CD4-positive, alpha-beta T cell treated with Interleukin-15 for 4 hours (primary cell): Measurements from ENCODE around the gene CALHM1.

Experiments used
- DNase-seq: peaks from one replicate; pipeline ENCODE4 v3.0.0-alpha.2; 2020; ENCODE audit warnings: low spot score

The CALHM1 gene

GRCh38 chr10:103455235-103455634 is 3.5 kb downstream of the CALHM1 start:
- no peak for DNase-seq

DNA sequence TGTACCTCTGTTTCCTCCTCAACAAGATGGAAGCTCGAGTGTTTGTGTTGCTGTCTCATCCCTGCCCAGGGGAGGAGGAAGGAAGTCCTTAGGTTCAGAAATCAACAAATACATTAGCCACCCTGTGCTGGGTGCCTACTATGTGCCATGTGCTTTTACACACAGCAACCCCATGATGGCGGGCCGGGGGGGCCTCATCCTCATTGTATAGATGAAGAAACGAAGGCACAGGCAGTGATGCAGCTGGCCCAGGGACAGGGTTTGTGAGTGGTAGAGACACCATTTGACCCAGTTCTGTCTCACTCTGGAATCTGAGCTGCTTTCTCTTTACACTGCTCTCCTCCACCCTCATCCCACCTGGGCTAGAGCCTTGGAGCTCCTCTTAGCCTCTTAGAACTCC is 4.7 kb downstream of the CALHM1 start:
- DNase-seq = no peak

- no peak for DNase-seq
These were observed 6.0 kb downstream of the CALHM1 start for GRCh38 chr10:103452506-103453230.

DNA sequence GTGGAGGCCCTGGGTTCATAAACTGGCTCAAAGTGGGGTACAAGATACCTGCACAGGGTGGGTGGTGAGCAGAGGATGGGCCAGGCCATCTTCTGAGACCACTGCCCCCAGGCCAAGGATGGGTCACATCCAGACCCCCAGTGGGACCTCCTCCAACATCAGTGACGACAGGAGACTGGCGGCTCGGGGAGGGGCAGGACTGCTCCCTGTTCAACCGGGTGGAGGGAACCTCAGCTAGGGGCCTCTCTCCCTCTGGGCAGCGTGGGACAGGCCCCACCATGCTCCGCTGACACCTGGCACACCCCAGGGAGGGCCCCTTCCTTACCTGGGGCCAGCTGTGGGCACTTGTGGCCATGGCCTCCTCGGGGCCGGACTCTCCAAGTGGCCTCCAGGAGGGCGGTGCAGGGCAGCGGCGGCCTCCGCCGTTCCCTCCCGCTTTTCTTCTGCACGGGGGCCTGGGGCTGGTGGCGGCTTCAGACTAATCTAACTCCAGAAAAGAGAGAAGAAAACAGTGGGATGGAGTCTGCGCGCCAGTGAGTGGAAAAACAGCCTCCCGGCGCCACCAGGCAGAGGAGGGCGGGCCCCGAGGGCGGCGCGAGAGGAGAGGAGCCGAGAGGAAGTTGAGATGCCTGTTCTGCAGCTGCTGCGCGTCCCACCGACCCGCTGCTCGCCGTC is 6.7 kb downstream of the CALHM1 start, which contains the start of gene CALHM2:
Gene CALHM2, minus strand, starts transcription at position 540 of the 675 bp plus-strand sequence. CDS start 2,429 bp downstream, outside the sequence.
- peak; percentile 43 for DNase-seq

DNA sequence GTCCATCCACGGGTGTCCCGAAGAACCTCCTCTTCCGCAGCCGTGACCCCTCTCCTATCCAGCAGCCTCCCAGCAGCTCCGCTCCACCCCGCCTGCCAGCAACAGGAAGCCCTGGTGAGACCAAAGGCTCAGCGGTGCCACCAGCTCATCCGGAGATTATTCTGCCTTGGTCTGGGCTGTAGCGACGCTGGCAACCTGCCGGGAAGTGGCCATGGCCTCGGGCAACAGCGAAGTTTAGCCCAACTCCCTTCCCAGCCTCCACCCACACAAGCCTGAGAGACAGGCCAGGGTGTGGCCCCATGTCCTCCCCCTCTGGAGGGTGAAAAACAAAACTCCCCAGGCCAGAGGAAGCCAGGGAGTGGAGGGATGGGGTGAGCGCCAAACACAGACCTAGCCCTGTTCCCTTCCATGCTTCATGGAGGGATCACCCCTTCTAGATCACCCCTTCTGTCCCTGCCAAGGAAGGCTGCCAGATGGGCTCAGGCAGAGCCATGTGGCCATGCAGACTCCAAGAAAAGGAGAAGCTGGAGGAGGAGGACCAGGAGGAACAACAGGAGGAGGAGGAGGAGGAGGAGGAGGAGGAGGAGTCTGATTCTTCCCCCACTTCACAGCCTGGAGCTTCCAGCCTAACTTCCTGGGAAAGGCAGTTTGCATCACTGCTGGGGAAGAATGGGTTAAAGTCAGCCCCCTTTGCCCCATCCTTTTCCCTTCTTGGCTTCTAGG is 7.4 kb downstream of the CALHM1 start:
- DNase-seq = peak; percentile 57

DNA sequence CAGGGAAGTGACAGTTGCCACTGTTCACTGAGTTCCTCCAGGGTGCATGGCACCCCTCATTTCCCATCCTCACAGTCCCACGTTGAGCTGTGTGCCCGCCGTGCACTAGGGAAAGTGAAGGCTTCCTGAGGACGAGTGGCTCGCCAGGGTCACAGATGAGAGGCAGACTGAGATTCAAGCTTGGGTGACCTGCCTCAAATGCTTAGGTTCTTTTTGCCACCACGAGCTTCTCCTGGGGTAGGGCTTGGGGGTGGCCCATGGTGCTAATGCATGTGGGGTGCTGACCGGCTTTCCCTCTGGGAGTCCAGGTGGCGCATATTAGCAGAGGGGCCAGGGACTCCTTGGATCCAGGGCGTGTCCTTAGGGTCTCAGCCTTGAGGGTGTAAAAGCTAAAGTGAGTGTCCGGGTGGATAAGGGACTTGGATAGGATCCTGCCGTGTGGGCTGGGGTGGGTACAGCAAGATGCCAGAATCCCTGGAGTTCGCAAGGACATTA is 8.5 kb downstream of the CALHM1 start:
- DNase-seq = no peak

DNA sequence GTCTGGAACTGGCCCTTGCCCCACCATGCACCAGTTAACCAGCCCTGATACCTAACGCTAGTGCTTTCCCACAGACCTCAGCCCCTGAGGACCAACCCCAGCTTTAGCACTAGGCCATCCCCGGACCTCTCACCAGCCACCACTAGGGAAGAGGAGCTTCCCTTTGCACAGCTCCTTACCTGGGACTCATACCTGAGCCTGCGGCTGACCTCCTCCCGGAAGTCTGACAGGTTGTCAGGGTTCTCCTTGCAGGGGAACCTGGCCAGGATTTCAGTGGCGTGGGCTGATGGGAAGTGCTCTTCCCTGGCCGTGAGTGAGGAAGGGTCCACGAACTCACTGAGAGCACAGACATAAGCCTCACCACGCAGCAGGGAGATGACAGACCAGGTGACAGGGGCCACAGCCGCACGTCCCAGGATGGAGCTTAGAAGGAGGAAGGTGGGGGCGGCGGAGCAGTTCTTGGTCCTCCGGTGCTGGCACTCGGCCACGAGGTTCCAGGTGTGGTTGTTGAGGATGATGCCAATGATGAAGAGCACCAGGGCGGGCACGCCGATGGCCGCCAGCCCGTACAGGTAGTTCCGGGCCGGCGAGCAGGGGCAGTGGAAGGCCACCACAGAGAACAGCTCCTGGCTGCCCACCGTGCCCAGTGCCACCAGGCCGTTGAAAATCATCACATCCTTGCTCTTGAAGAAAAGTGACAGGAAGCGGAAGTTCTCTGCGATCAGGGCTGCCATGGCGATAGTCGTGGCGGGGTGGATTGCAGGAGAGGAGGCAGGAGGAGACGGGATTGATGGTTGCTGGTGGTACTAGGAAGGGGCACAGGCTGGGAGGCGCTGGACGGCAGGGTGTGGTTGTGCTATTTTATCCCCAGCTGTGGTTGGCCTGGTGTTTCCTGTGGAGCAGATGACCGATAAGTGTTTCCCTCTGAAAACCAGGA is 9.2 kb downstream of the CALHM1 start:
- no peak for DNase-seq

DNA sequence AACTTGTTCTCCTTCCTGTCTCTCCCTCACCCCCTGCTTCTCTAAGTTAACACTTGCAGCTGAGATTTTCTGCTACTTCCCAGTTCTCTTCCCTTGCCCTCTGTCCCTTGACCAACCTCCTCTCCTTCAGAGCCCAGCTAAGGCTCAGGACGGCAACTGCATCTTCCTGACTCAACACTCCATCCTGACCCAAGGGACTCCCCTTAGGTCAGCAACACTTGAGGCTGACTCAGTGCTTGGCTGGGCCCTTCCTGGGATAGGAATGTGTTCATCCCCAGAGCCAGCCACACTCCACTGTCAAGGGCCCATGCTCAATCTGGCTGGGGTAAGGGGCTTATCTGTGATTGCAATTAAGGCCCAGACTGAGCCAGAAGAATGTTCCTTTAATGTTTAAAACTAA is 10.0 kb downstream of the CALHM1 start:
- no peak for DNase-seq

DNA sequence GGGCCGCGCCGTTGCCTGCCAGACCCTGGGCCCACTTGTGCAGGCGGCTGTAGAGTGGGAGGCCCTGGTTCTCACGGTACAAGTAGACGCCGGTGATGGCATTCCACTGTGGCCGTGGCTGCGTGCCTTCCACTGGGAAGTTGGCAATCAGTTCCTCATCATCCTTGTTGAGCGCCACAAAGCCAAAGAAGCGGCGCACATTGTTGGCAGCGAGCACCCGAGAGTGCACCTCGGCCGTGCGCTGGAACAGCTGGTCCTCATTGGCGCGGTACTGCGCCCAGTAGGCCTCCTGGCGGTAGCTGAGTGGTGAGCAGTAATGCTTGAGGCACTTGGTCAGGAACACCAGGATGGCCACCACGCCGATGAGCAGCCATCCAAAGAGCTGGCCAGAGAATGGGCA is 11.5 kb downstream of the CALHM1 start:
- no peak for DNase-seq

DNA sequence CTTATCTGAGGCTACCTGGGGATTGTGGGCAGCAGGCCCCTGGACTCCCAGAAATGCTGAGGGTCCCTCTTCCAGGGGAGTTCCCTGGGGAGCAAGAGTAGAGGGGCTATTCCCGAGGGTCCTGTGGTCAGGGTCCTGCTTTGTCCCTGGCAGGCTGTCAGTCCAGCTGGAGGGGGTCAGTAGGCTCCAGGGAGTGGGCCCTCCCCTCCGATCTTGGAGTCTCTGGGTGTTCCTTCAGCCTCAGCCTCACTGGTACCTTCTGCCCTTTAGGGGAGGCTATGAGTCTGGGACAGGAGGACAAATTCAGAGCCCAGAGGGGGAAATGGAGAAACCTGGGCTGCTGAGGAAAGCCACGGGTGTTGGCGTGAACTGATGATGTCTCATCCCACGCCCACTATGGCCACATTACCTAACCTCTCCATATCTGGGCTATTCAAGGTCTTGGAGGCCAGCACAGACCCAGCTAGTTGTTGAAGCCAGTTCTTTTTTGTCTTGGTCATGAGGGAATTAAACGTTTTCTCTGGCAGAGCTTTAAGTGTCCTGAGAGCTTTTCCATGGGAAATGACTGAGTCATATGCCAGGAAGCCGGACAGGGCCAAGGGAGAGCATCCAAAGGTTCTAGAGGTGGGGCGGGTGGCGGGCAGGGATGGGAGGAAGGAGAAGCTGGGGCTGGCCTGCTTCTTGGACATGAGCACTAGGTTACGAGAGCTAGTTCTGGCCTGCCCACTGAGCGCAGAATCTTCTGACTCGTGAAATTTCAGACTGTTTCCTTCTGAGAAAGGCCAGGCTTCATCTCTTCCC is 12.7 kb downstream of the CALHM1 start:
- DNase-seq = no peak

- no peak for DNase-seq
These were observed 13.3 kb downstream of the CALHM1 start for GRCh38 chr10:103445366-103445765.

GRCh38 chr10:103444478-103444877 is 14.2 kb downstream of the CALHM1 start:
- no peak for DNase-seq

- no peak for DNase-seq
These were observed 15.1 kb downstream of the CALHM1 start for GRCh38 chr10:103443475-103444185.

GRCh38 chr10:103442031-103442461 is 16.7 kb downstream of the CALHM1 start:
- no peak for DNase-seq

DNA sequence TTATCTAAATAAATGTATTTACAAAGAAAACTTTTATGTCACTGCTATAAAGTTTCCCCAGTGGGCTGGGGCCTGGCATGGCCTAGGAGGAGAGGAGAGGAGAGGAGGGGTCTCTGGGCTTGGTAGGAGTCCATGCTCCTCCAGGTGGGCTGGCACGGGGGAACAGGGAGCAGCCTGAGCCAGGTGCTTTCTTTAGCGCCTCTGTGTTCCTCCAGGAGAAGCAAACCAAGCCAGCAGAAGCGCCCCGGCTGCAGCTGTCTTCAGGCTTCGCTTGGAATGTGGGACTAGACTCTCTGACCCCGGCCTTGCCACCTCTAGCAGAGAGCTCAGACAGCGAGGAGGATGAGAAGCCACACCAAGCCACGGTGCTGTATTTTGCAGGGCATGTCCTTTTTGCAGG is 17.1 kb downstream of the CALHM1 start:
- DNase-seq = no peak

DNA sequence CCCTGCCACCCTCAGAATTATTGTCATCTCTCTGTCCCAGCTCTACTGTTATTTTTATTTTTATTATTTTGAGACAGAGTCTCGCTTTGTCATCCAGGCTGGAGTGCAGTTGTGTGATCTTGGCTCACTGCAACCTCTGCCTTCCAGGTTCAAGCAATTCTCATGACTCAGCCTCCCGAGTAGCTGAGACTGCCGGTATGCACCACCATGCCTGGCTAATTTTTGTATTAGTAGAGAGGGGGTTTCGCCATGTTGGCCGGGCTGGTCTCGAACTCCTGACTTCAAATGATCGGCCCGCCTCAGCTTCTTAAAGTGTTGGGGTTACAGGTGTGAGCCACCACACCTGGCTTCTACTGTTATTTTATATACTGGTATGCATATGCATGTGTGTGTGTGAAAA is 17.5 kb downstream of the CALHM1 start:
- no peak for DNase-seq

DNA sequence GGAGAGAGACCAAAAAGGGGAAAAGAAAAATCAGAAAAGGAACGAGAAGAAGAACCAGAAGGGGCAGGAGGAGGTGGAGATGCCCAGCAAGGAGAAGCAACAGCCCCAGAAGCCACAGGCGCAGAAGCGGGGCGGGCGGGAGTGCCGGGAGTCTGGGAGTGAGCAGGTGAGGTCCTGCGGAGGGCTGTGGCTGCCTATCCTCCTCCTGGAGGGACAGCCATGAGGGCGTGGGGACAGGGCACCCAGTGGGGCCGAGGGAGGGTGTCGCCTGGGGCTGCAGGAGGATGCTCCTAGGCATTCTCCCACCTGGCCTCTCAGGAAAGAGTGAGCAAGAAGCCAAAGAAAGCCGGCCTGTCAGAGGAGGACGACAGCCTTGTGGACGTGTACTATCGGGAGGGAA is 18.3 kb downstream of the CALHM1 start:
- no peak for DNase-seq

- no peak for DNase-seq
These were observed 18.9 kb downstream of the CALHM1 start for GRCh38 chr10:103439776-103440175.

DNA sequence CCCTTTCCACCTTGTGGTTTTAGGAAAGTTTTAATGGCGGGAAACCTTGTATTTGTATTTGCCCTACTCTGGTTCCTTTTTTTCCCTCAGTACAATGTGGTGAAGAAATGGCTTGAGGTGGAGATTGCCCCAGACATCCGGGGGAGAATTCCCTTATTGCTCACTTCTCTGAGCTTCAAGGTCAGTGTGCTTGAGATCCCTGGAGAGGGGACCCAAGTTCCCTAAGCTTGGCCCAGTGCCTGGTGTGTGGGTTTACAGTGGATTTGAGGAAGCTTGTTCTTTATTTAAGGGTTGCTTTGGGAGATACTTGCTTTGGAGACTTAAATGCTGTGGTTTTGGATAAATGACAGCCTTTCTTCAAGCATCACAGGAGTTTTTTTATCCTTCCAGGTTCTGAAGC is 24.8 kb downstream of the CALHM1 start:
- no peak for DNase-seq

GRCh38 chr10:103431902-103432301 is 26.8 kb downstream of the CALHM1 start:
- DNase-seq = no peak
